Measurements from ENCODE around the gene KRTAP12-2. TPM values are rescaled to one million over a fixed set of nuclear protein-coding genes. Genes with fewer than 3 reads are reported as not detected.
"Not testable (repeated sequence)": the region's sequence is repeated elsewhere in the genome, so short reads cannot be mapped to it uniquely, and the experiment has no call there.

The KRTAP12-2 gene
- polyA plus RNA-seq, 1 donor: not detected

DNA sequence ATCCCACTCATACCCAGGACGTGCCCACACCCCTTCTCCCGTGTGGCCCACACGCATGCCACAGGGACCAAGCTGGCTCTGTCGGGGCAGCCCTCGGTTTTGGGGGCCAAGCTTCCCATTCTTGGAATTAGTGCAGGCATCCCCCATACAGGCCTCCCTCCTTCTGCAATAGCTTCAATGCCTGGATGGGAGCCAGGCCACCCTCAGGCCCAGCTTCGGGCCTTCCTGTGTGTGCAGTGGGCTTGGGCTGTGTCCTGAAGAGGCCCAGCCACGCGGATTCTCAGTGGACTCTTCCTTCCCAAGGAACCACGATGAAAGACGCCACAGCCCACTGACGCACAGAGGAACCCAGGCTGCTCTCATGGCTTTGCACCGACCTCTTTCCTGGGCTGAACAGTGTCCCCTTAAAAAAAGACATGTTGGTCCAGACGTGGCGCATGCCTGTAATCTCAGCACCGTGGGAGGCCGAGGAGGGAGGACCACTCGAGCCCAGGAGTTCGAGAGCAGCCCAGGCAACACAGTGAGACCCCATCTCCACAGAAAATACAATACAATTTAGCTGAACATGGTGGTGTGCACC lies 17.1 kb downstream of the KRTAP12-2 start:
- no peak for DNase-seq
- H3K36me3 ChIP-seq (ENCODE audit: control insufficient read depth, insufficient read depth, low read length): no peaks in the 10 kb centered on the region
- H3K9me3 ChIP-seq (ENCODE audit: control insufficient read depth, low read depth, low read length): no peaks in the 10 kb centered on the region
- H3K27ac ChIP-seq (ENCODE audit: low read length): no peak overlapping the region
- no peaks in the 10 kb centered on the region for H3K4me1 ChIP-seq (ENCODE audit: control insufficient read depth, insufficient read depth, low read length)
- no peaks in the 10 kb centered on the region for H3K27me3 ChIP-seq (ENCODE audit: control insufficient read depth, insufficient read depth, low read length)
- no CpG with 5 or more reads among the region's 18 CpGs for WGBS (ENCODE audit: insufficient coverage, low lambda C conversion rate)
- no peak overlapping the region for H3K4me3 ChIP-seq (ENCODE audit: low read length)

DNA sequence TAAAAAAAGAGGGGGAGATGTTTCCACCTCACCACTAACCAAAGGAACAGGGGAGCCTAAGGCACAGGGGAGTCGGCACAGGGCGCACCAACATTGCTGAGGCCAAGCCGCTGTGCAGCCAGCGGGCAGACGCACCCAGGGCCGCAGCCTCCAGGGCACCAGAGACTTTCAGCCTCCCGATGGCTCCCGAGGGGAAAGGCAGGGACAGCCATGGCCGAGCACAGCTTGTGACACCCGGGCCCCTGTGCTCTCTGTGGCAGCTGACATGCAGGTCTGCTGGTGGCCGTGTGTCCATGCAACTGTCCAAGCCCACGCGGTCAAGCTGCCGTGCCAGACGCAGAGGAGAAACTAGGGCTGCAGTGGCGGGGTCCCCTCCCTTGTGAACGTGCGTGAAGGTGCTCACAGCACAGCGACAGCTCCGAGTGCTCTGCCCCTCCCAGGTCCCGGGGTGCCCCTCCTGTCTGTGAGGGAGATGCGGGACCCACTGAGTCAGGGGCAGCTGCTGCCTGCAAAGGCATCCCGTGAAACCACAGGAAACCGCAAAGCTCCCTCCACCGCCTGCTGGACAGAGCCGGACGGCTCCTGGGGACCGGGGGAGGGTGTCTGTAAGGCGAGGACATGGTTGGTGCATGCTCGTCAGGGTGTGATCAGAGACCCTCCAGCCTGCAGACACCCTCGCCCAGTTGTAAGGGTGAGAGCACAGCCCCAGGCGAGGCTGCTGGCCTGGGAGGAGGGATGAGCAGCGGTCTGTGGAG lies 18.0 kb downstream of the KRTAP12-2 start:
- Histone ChIP-seq H3K36me3 (ENCODE audit: control insufficient read depth, insufficient read depth, low read length) (no peaks in the 10 kb centered on the region), H3K27ac (ENCODE audit: low read length) (no peak overlapping the region), H3K4me3 (ENCODE audit: low read length) (no peak overlapping the region), H3K27me3 (ENCODE audit: control insufficient read depth, insufficient read depth, low read length) (no peaks in the 10 kb centered on the region), H3K9me3 (ENCODE audit: control insufficient read depth, low read depth, low read length) (no peaks in the 10 kb centered on the region), H3K4me1 (ENCODE audit: control insufficient read depth, insufficient read depth, low read length) (no peaks in the 10 kb centered on the region)
- no peak for DNase-seq
- WGBS (ENCODE audit: insufficient coverage, low lambda C conversion rate): no CpG with 5 or more reads among the region's 33 CpGs

DNA sequence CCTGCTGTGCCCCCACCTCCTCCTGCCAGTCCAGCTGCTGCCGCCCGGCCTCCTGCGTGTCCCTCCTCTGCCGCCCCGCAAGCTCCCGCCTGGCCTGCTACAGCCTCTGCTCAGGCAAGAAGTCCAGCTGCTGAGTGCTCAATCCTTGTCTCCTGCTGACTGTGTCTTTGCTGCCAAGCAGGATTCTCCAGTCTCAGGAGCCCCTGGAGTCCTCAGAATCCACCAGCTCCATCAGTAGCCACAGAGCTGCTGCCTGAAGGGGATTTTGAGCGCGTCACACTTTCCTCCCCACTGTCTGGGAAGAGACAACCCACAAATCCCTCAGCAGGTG lies 19.5 kb downstream of the KRTAP12-2 start:
- no CpG with 5 or more reads among the region's 8 CpGs for WGBS (ENCODE audit: insufficient coverage, low lambda C conversion rate)
- Histone ChIP-seq H3K9me3 (ENCODE audit: control insufficient read depth, low read depth, low read length) (no peaks in the 10 kb centered on the region), H3K4me3 (ENCODE audit: low read length) (no peak overlapping the region), H3K27me3 (ENCODE audit: control insufficient read depth, insufficient read depth, low read length) (no peaks in the 10 kb centered on the region), H3K36me3 (ENCODE audit: control insufficient read depth, insufficient read depth, low read length) (no peaks in the 10 kb centered on the region), H3K27ac (ENCODE audit: low read length) (no peak overlapping the region), H3K4me1 (ENCODE audit: control insufficient read depth, insufficient read depth, low read length) (no peaks in the 10 kb centered on the region)
- DNase-seq: no peak

DNA sequence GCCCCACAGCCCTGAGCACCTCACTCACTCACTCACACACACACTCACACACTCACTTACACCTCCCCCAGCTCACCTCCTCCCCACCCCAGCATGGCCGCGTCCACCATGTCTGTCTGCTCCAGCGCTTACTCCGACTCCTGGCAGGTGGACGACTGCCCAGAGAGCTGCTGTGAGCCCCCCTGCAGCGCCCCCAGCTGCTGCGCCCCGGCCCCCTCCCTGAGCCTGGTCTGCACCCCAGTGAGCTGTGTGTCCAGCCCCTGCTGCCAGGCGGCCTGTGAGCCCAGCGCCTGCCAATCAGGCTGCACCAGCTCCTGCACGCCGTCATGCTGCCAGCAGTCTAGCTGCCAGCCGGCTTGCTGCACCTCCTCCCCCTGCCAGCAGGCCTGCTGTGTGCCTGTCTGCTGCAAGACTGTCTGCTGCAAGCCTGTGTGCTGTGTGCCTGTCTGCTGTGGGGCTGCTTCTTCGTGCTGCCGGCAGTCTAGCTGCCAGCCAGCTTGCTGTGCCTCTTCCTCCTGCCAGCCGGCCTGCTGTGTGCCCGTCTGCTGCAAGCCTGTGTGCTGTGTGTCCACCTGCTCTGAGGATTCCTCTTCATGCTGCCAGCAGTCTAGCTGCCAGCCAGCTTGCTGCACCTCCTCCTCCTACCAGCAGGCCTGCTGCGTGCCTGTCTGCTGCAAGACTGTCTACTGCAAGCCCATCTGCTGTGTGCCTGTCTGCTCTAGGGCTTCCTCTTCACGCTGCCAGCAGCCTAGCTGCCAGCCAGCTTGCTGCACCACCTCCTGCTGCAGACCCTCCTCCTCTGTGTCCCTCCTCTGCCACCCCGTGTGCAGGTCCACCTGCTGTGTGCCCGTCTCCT lies 20.1 kb downstream of the KRTAP12-2 start, which contains the start of gene KRTAP10-11:
Gene KRTAP10-11, plus strand, starts transcription at position 49 of the 856 bp plus-strand sequence. Its CDS starts 45 bp downstream, at position 94.
- WGBS (ENCODE audit: insufficient coverage, low lambda C conversion rate): no CpG with 5 or more reads among the region's 21 CpGs
- not testable (repeated sequence) for H3K9me3 ChIP-seq (ENCODE audit: control insufficient read depth, low read depth, low read length); H3K27me3 ChIP-seq (ENCODE audit: control insufficient read depth, insufficient read depth, low read length); DNase-seq; H3K36me3 ChIP-seq (ENCODE audit: control insufficient read depth, insufficient read depth, low read length); H3K4me3 ChIP-seq (ENCODE audit: low read length); H3K4me1 ChIP-seq (ENCODE audit: control insufficient read depth, insufficient read depth, low read length); H3K27ac ChIP-seq (ENCODE audit: low read length)

DNA sequence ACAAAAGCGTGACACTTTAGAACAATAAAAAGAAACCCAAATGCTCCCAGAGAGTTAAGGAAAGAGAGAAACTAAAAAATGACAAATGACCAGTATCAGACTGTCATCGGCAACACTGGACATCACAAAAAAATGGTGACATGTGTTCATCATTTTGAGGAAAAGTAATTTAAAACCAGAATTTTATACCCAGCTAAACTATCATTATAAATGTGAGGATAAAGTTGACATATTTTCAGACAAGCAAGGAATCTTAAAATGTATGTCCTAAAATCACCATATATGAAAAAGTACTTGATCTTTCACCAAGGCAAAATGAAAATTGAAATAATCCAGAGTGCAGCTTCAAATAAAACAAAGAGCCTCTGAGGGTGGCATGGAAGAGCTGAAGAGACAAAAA lies 21.8 kb downstream of the KRTAP12-2 start:
- H3K4me3 ChIP-seq (ENCODE audit: low read length): no peak overlapping the region
- no peaks in the 10 kb centered on the region for H3K9me3 ChIP-seq (ENCODE audit: control insufficient read depth, low read depth, low read length)
- DNase-seq: no peak
- WGBS (ENCODE audit: insufficient coverage, low lambda C conversion rate): 50% methylated on average over 2 of the region's 2 CpGs
- no peak overlapping the region for H3K27ac ChIP-seq (ENCODE audit: low read length)
- no peaks in the 10 kb centered on the region for H3K4me1 ChIP-seq (ENCODE audit: control insufficient read depth, insufficient read depth, low read length)
- H3K36me3 ChIP-seq (ENCODE audit: control insufficient read depth, insufficient read depth, low read length): no peaks in the 10 kb centered on the region
- H3K27me3 ChIP-seq (ENCODE audit: control insufficient read depth, insufficient read depth, low read length): no peaks in the 10 kb centered on the region

DNA sequence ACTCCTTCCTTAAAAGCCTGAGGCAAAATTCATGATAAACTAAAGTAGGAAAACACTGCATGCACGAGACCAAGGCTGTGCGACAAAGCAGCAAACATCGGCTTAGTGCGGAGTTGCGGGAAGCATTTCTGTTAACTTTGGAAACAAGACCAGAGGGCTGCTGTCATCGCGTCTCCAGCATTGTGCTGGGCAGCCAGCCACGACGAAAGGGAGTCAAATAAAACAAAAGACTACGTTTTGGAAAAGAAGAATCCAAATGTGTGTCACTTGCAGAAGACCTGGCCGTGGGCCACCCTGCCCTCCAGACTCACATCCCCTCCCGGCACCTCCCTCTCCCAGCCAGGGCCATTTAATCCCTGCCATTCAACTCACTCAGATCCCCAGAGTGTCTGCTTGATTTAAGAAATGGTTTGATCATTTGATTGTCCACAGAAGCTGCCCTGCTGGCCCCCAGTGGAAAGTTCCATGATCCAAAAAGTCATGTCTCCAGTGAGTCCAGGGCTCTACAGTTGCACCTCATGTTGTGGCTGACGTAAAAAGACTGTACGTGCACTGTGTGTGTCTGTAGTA lies 22.9 kb downstream of the KRTAP12-2 start:
- Histone ChIP-seq H3K36me3 (ENCODE audit: control insufficient read depth, insufficient read depth, low read length) (no peaks in the 10 kb centered on the region), H3K9me3 (ENCODE audit: control insufficient read depth, low read depth, low read length) (no peaks in the 10 kb centered on the region), H3K27me3 (ENCODE audit: control insufficient read depth, insufficient read depth, low read length) (no peaks in the 10 kb centered on the region), H3K27ac (ENCODE audit: low read length) (no peak overlapping the region), H3K4me1 (ENCODE audit: control insufficient read depth, insufficient read depth, low read length) (no peaks in the 10 kb centered on the region), H3K4me3 (ENCODE audit: low read length) (no peak overlapping the region)
- DNase-seq: no peak
- WGBS (ENCODE audit: insufficient coverage, low lambda C conversion rate): no CpG with 5 or more reads among the region's 14 CpGs

DNA sequence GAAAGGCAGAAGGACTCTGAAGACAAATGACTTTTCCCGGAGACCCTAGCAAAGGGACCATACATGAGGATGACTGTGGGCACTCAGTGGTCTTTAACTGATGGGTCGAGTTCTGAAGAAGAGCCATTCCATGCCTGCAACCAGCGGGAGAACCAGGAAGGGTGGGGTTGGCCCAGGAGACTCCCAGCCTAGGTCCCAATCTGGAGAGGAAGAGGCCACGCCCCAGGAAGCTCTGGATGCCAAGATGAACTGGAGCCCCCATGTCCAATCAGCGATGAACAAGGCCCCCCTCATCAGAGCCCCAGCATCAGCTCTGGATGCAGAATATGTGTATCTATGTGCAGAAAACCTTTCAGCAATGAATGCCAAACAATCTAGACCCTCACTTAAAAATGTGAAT lies 26.0 kb downstream of the KRTAP12-2 start:
- Histone ChIP-seq H3K36me3 (ENCODE audit: control insufficient read depth, insufficient read depth, low read length) (no peaks in the 10 kb centered on the region), H3K4me3 (ENCODE audit: low read length) (no peak overlapping the region), H3K4me1 (ENCODE audit: control insufficient read depth, insufficient read depth, low read length) (no peaks in the 10 kb centered on the region), H3K9me3 (ENCODE audit: control insufficient read depth, low read depth, low read length) (no peaks in the 10 kb centered on the region), H3K27ac (ENCODE audit: low read length) (no peak overlapping the region), H3K27me3 (ENCODE audit: control insufficient read depth, insufficient read depth, low read length) (no peaks in the 10 kb centered on the region)
- no peak for DNase-seq
- no CpG with 5 or more reads among the region's 5 CpGs for WGBS (ENCODE audit: insufficient coverage, low lambda C conversion rate)

DNA sequence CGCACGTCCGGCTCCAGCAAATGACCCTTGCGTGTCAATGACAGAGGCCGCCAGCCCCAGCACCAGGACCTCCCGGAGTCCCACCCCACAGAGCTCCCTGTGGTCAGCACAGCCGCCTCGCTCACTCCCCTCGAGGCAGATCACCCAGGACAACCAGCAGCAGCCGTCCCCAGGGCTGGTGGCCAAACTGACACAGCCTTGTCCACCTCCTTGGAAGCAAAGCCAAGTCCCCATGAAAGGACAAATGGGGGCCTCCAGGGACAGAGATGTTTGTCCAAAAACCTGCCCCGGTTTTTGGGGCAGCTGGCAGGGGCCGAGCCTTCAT lies 27.4 kb downstream of the KRTAP12-2 start:
- Histone ChIP-seq H3K27me3 (ENCODE audit: control insufficient read depth, insufficient read depth, low read length) (no peaks in the 10 kb centered on the region), H3K36me3 (ENCODE audit: control insufficient read depth, insufficient read depth, low read length) (no peaks in the 10 kb centered on the region), H3K4me3 (ENCODE audit: low read length) (no peak overlapping the region), H3K9me3 (ENCODE audit: control insufficient read depth, low read depth, low read length) (no peaks in the 10 kb centered on the region), H3K4me1 (ENCODE audit: control insufficient read depth, insufficient read depth, low read length) (no peaks in the 10 kb centered on the region), H3K27ac (ENCODE audit: low read length) (no peak overlapping the region)
- no peak for DNase-seq
- WGBS (ENCODE audit: insufficient coverage, low lambda C conversion rate): no CpG with 5 or more reads among the region's 12 CpGs

DNA sequence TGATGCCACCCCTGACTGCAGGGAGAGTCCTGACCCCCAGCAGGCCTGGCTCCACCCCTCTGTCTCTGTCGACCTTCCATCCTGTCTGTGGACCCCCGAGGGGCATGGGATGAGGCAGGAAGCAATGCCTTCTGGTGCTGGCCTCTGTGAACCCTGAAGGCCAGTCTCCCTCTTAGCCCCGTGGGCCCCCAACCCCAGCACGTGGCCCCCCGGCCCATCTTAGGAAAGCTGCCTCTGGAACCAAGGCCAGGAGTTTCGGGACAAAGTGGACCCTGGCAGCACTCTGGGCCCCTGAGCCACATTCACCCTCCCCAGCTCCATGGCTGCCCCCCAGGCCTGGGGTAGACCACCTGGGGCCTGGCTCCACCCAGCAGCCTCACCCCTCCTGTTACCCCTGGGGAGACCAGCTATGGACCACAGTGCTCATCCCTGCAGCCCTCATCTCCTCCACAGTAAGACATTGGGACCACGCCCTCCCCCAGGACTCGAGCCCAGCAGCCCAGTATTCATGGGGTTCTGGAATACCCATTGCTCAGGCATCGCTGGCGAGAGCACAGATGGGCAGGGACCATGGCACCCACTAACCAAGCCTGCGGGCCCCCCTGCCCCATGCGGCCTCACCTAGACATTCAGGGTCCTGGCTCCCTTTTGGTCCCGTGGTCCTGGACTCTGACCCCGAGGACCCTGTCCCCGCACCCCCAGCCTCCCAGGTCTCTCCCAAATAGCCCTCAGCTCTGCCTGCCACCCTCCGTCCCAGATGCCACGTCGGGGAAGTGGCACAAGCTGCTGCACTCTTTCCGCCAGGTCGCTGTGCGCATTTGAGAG lies 28.0 kb downstream of the KRTAP12-2 start:
- H3K4me1 ChIP-seq (ENCODE audit: control insufficient read depth, insufficient read depth, low read length); DNase-seq; H3K4me3 ChIP-seq (ENCODE audit: low read length); H3K27me3 ChIP-seq (ENCODE audit: control insufficient read depth, insufficient read depth, low read length); H3K27ac ChIP-seq (ENCODE audit: low read length); H3K36me3 ChIP-seq (ENCODE audit: control insufficient read depth, insufficient read depth, low read length); H3K9me3 ChIP-seq (ENCODE audit: control insufficient read depth, low read depth, low read length): not testable (repeated sequence)
- no CpG with 5 or more reads among the region's 21 CpGs for WGBS (ENCODE audit: insufficient coverage, low lambda C conversion rate)

DNA sequence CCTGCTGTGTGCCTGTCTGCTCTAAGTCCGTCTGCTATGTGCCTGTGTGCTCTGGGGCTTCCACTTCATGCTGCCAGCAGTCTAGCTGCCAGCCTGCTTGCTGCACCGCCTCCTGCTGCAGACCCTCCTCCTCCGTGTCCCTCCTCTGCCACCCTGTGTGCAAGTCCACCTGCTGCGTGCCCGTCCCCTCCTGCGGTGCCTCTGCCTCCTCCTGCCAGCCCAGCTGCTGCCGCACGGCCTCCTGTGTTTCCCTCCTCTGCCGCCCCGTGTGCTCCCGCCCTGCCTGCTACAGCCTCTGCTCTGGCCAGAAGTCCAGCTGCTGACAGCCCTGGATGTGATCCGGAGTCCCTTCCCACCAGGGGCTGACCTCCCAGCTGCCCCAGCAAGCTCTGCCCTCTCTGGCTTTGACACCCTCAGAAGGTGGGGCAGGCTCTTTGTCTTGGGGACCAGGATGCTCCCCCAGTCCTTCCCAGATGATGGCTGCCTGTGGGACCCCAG lies 28.8 kb downstream of the KRTAP12-2 start:
- no CpG with 5 or more reads among the region's 12 CpGs for WGBS (ENCODE audit: insufficient coverage, low lambda C conversion rate)
- not testable (repeated sequence) for H3K27me3 ChIP-seq (ENCODE audit: control insufficient read depth, insufficient read depth, low read length); H3K4me1 ChIP-seq (ENCODE audit: control insufficient read depth, insufficient read depth, low read length); H3K27ac ChIP-seq (ENCODE audit: low read length); DNase-seq; H3K9me3 ChIP-seq (ENCODE audit: control insufficient read depth, low read depth, low read length); H3K4me3 ChIP-seq (ENCODE audit: low read length); H3K36me3 ChIP-seq (ENCODE audit: control insufficient read depth, insufficient read depth, low read length)

Data from large intestine (tissue), 3 donors.